PC-9 (cell line): Measurements from ENCODE around the gene MAFF.

Source experiments
- CTCF ChIP-seq: fragments of 200-600 bp; sonication (generic); conservative IDR thresholded peaks from 2 replicates; pipeline ENCODE4 v1.6.1; 2017; ENCODE audit warnings: mixed run types, antibody characterized with exemption, mild to moderate bottlenecking, moderate library complexity
- EZH2 ChIP-seq: fragments of 200-600 bp; sonication (generic); IDR thresholded peaks from 2 replicates; pipeline ENCODE4 v1.8.0; 2017; ENCODE audit warnings: antibody characterized with exemption, low read depth

- no peak for TF ChIP-seq CTCF
- TF ChIP-seq EZH2: no peak
Observed at GRCh38 chr22:38155703-38156102, 46.1 kb upstream of the MAFF start.
